Activated CD4-positive, alpha-beta T cell treated with anti-CD3 and anti-CD28 coated beads, Interleukin-2, amount 50 U/mL, for 48 hours (primary cell): Measurements from ENCODE around the gene LACC1.

Experiments used
- DNase-seq, 2 experiments: peaks; one replicate each; pipeline ENCODE4 v3.0.0-alpha.2; 2020

Gene LACC1

GRCh38 chr13:43879755-43880181 is at the start of gene LACC1:
TSS of gene LACC1 (plus strand) at chr13:43879904. CDS start at chr13:43880986, 1,082 bp downstream.
- DNase-seq: peak in 1 of 2 experiments; percentile 33

GRCh38 chr13:43830497-43830881 is 49.2 kb upstream of the LACC1 start:
- DNase-seq: no peak

- no peak for DNase-seq
Measured at GRCh38 chr13:43831088-43831487, 48.6 kb upstream of the LACC1 start.

- DNase-seq: no peak
Measured at GRCh38 chr13:43835701-43836100, 44.0 kb upstream of the LACC1 start.

- DNase-seq: no peak
Measured at GRCh38 chr13:43838909-43839308, 40.8 kb upstream of the LACC1 start.

GRCh38 chr13:43846496-43847158 is 33.1 kb upstream of the LACC1 start:
- no peak for DNase-seq

GRCh38 chr13:43848001-43848649 is 31.6 kb upstream of the LACC1 start:
- no peak for DNase-seq

GRCh38 chr13:43850873-43851272 is 28.8 kb upstream of the LACC1 start:
- no peak for DNase-seq

GRCh38 chr13:43852923-43853404 is 26.7 kb upstream of the LACC1 start:
- no peak for DNase-seq

- DNase-seq: no peak
Measured at GRCh38 chr13:43861863-43862262, 17.8 kb upstream of the LACC1 start.

GRCh38 chr13:43864921-43865320 is 14.8 kb upstream of the LACC1 start:
- DNase-seq: no peak

- no peak for DNase-seq
Measured at GRCh38 chr13:43865892-43866291, 13.8 kb upstream of the LACC1 start.

GRCh38 chr13:43872181-43872580 is 7.5 kb upstream of the LACC1 start:
- DNase-seq: no peak

GRCh38 chr13:43874504-43875092 is 5.1 kb upstream of the LACC1 start:
- no peak for DNase-seq

GRCh38 chr13:43876366-43876765 is 3.3 kb upstream of the LACC1 start:
- DNase-seq: no peak

GRCh38 chr13:43877326-43877725 is 2.4 kb upstream of the LACC1 start:
- no peak for DNase-seq

GRCh38 chr13:43877766-43878165 is 1.9 kb upstream of the LACC1 start:
- DNase-seq: no peak

GRCh38 chr13:43878892-43879754 is 581 bp upstream of the LACC1 start, which contains the start of gene CCDC122:
TSS of gene CCDC122 (minus strand) at chr13:43879740. CDS start at chr13:43869376, 10,364 bp downstream.
- peak; percentile 76 to 80 for DNase-seq

- no peak for DNase-seq
Measured at GRCh38 chr13:43880214-43880855, 631 bp downstream of the LACC1 start.

- no peak for DNase-seq
Measured at GRCh38 chr13:43880926-43881325, 1.2 kb downstream of the LACC1 start.

- no peak for DNase-seq
Measured at GRCh38 chr13:43881580-43881979, 1.9 kb downstream of the LACC1 start.

GRCh38 chr13:43883631-43884030 is 3.9 kb downstream of the LACC1 start:
- DNase-seq: no peak
